Endothelial cell of umbilical vein (primary cell): Measurements from ENCODE around the gene CCDC9.

Experiments used
- EZH2 ChIP-seq: IDR thresholded peaks from 2 replicates; pipeline ENCODE4 v1.6.1; 2012; ENCODE audit warnings: borderline replicate concordance, low read depth, mild to moderate bottlenecking, moderate library complexity, low read length, inconsistent platforms; ENCODE audit not compliant: severe bottlenecking
- JUN ChIP-seq: IDR thresholded peaks from 2 replicates; pipeline ENCODE4 v1.6.1; 2011; ENCODE audit warnings: borderline replicate concordance, low read depth; ENCODE audit not compliant: insufficient read length, insufficient read depth
- POLR2A ChIP-seq: IDR thresholded peaks from 2 replicates; pipeline ENCODE4 v1.6.1; 2012; ENCODE audit warnings: low read depth, mild to moderate bottlenecking, control low read depth, low read length
- POLR2AphosphoS5 ChIP-seq: IDR thresholded peaks from 2 replicates; pipeline ENCODE4 v1.6.1; 2012; ENCODE audit warnings: low read depth, mild to moderate bottlenecking, control low read depth, low read length, moderate library complexity; ENCODE audit not compliant: insufficient read depth
- TF ChIP-seq, protein P1 (sequence below), 2 donors: IDR thresholded peaks; 1 replicate in 1 of 2; 2 replicates in 1 of 2; pipeline ENCODE4 v1.5.1; 2011; ENCODE audit warnings: low read length in 2 of 2, mild to moderate bottlenecking in 2 of 2, moderate library complexity in 2 of 2, control low read depth in 1 of 2, inconsistent platforms in 1 of 2, low read depth in 1 of 2; ENCODE audit not compliant: insufficient read depth in 1 of 2; ENCODE audit errors: extremely low read depth in 1 of 2

DNA sequence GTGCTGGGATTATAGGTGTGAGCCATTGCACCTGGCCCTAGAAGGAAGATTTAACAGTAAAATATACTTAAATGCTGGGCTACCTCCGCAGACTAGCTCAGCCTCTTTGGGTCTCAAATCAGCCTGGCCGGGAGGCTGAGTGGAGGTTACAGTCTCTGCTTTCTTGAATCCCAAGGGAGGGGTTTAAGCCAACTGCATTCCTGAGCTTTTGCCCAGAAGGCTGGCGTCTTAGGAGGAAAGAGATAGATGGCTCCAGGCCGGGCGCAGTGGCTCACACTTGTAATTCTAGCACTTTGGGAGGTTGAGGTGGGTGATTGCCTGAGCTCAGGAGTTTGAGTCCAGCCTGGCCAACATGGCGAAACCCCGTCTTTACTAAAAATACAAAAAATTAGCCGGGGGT lies 52.7 kb downstream of the CCDC9 start:
- TF ChIP-seq POLR2A (no peak), JUN (no peak), EZH2 (no peak), POLR2AphosphoS5 (no peak)
- TF ChIP-seq, protein P1, sequence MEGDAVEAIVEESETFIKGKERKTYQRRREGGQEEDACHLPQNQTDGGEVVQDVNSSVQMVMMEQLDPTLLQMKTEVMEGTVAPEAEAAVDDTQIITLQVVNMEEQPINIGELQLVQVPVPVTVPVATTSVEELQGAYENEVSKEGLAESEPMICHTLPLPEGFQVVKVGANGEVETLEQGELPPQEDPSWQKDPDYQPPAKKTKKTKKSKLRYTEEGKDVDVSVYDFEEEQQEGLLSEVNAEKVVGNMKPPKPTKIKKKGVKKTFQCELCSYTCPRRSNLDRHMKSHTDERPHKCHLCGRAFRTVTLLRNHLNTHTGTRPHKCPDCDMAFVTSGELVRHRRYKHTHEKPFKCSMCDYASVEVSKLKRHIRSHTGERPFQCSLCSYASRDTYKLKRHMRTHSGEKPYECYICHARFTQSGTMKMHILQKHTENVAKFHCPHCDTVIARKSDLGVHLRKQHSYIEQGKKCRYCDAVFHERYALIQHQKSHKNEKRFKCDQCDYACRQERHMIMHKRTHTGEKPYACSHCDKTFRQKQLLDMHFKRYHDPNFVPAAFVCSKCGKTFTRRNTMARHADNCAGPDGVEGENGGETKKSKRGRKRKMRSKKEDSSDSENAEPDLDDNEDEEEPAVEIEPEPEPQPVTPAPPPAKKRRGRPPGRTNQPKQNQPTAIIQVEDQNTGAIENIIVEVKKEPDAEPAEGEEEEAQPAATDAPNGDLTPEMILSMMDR (IDR thresholded peaks at IDR 0.05; ENCODE audit: extremely low read depth in 1 of 2, insufficient read depth in 1 of 2, low read depth in 1 of 2, low read length in 2 of 2): no peak
